H9 (cell line): Measurements from ENCODE around the gene NDUFB8. TPM values are rescaled to one million over a fixed set of nuclear protein-coding genes. Genes with fewer than 3 reads are reported as not detected.

ENCODE experiments used
- DNase-seq: peaks from one replicate; pipeline ENCODE4 v3.0.0-alpha.2; 2017
- H2AFZ ChIP-seq: one replicate; pipeline ENCODE4 v1.6.1; 2013; ENCODE audit warnings: mild to moderate bottlenecking, low read length, control low read depth, moderate library complexity
- H2AK5ac ChIP-seq: 2 replicates; pipeline ENCODE4 v1.6.1; 2013; ENCODE audit warnings: low read length, control low read depth, mixed read lengths; ENCODE audit not compliant: insufficient read length
- H2BK120ac ChIP-seq: one replicate; pipeline ENCODE4 v1.6.1; 2013; ENCODE audit warnings: low read depth, mild to moderate bottlenecking, low read length, control low read depth, inconsistent platforms; ENCODE audit not compliant: poor library complexity, severe bottlenecking
- H2BK12ac ChIP-seq: 2 replicates; pipeline ENCODE4 v1.6.1; 2013; ENCODE audit warnings: low read length, control low read depth, mixed read lengths, low read depth; ENCODE audit not compliant: insufficient read length
- H2BK15ac ChIP-seq: 2 replicates; pipeline ENCODE4 v1.6.1; 2013; ENCODE audit warnings: low read depth, low read length, control low read depth
- H2BK20ac ChIP-seq: one replicate; pipeline ENCODE4 v1.6.1; 2013; ENCODE audit warnings: low read depth, mild to moderate bottlenecking, low read length, control low read depth, inconsistent platforms; ENCODE audit not compliant: poor library complexity, severe bottlenecking
- H2BK5ac ChIP-seq: 2 replicates; pipeline ENCODE4 v1.6.1; 2013; ENCODE audit warnings: low read length, control low read depth, mixed read lengths; ENCODE audit not compliant: insufficient read length
- H3K14ac ChIP-seq: 2 replicates; pipeline ENCODE4 v1.6.1; 2013; ENCODE audit warnings: low read length, control low read depth; ENCODE audit not compliant: insufficient read depth
- H3K18ac ChIP-seq: 2 replicates; pipeline ENCODE4 v1.6.1; 2013; ENCODE audit warnings: low read depth, mild to moderate bottlenecking, mixed read lengths, low read length, control low read depth; ENCODE audit not compliant: insufficient read length
- H3K23ac ChIP-seq: 2 replicates; pipeline ENCODE4 v1.6.1; 2013; ENCODE audit warnings: low read length, control low read depth, mixed read lengths, low read depth; ENCODE audit not compliant: insufficient read length
- H3K23me2 ChIP-seq: 2 replicates; pipeline ENCODE4 v1.6.1; 2013; ENCODE audit warnings: low read depth, mild to moderate bottlenecking, mixed read lengths, low read length, control low read depth; ENCODE audit not compliant: insufficient read length, poor library complexity, severe bottlenecking
- H3K27ac ChIP-seq: 2 replicates; pipeline ENCODE4 v1.5.1; 2013; ENCODE audit warnings: low read length, control low read depth, mixed read lengths, low read depth; ENCODE audit not compliant: insufficient read length
- H3K27me3 ChIP-seq: 2 replicates; pipeline ENCODE4 v1.6.1; 2013; ENCODE audit warnings: low read length, control low read depth, inconsistent platforms; ENCODE audit not compliant: insufficient read depth
- H3K4ac ChIP-seq: 2 replicates; pipeline ENCODE4 v1.6.1; 2013; ENCODE audit warnings: low read depth, mild to moderate bottlenecking, control low read depth, inconsistent platforms, low read length, moderate library complexity
- H3K4me1 ChIP-seq: 2 replicates; pipeline ENCODE4 v1.6.1; 2013; ENCODE audit warnings: low read length, control low read depth, inconsistent platforms; ENCODE audit not compliant: insufficient read depth
- H3K4me2 ChIP-seq: 2 replicates; pipeline ENCODE4 v1.6.1; 2013; ENCODE audit warnings: low read length, control low read depth, mixed read lengths; ENCODE audit not compliant: insufficient read length, insufficient read depth
- H3K56ac ChIP-seq: 2 replicates; pipeline ENCODE4 v1.6.1; 2013; ENCODE audit warnings: low read depth, mild to moderate bottlenecking, mixed read lengths, low read length, control low read depth; ENCODE audit not compliant: insufficient read length
- H3K79me1 ChIP-seq: 2 replicates; pipeline ENCODE4 v1.6.1; 2013; ENCODE audit warnings: low read depth, mild to moderate bottlenecking, moderate library complexity, low read length, control low read depth, inconsistent platforms; ENCODE audit not compliant: insufficient read depth, poor library complexity, severe bottlenecking
- H3K79me2 ChIP-seq: 2 replicates; pipeline ENCODE4 v1.6.1; 2013; ENCODE audit warnings: low read length, control low read depth, inconsistent platforms; ENCODE audit not compliant: insufficient read depth
- H3K9ac ChIP-seq: 2 replicates; pipeline ENCODE4 v1.6.1; 2013; ENCODE audit warnings: low read length, control low read depth, mixed read lengths; ENCODE audit not compliant: insufficient read length; ENCODE audit errors: extremely low read depth
- H3K9me3 ChIP-seq: one replicate; pipeline ENCODE4 v1.6.1; 2013; ENCODE audit warnings: low read depth, low read length, inconsistent platforms; ENCODE audit not compliant: control insufficient read depth
- H3T11ph ChIP-seq: one replicate; pipeline ENCODE4 v1.6.1; 2013; ENCODE audit warnings: mild to moderate bottlenecking, low read length, control low read depth, inconsistent platforms
- H4K20me1 ChIP-seq: one replicate; pipeline ENCODE4 v1.6.1; 2013; ENCODE audit not compliant: control insufficient read depth, insufficient read length, insufficient read depth
- H4K5ac ChIP-seq: 2 replicates; pipeline ENCODE4 v1.6.1; 2013; ENCODE audit warnings: low read depth, mild to moderate bottlenecking, mixed read lengths, low read length, control low read depth; ENCODE audit not compliant: insufficient read length
- H4K8ac ChIP-seq: replicated peaks from 2 replicates; pipeline ENCODE4 v1.6.1; 2013; ENCODE audit warnings: low read length, control low read depth, mixed read lengths, low read depth; ENCODE audit not compliant: insufficient read length
- H4K91ac ChIP-seq: 2 replicates; pipeline ENCODE4 v1.6.1; 2013; ENCODE audit warnings: low read depth, mild to moderate bottlenecking, moderate library complexity, mixed read lengths, low read length, control low read depth; ENCODE audit not compliant: insufficient read length
- H3K27ac Mint-ChIP-seq, 3 experiments: 2 replicates in 2 of 3; 3 replicates in 1 of 3; pipeline ENCODE4 v1.8.0; 2020 to 2021; ENCODE audit warnings: mixed read lengths in 3 of 3, mild to moderate bottlenecking in 1 of 3, moderate library complexity in 1 of 3
- H3K27me3 Mint-ChIP-seq: 2 replicates; pipeline ENCODE4 v1.8.0; 2021; ENCODE audit warnings: low read depth, mild to moderate bottlenecking, moderate library complexity, mixed read lengths
- H3K36me3 Mint-ChIP-seq, 3 experiments: 2 replicates in 2 of 3; 3 replicates in 1 of 3; pipeline ENCODE4 v1.8.0; 2020 to 2021; ENCODE audit warnings: low read depth in 3 of 3, mixed read lengths in 3 of 3; ENCODE audit not compliant: insufficient read depth in 1 of 3
- H3K4me1 Mint-ChIP-seq, 2 experiments: 2 replicates each; pipeline ENCODE4 v1.8.0; 2020; ENCODE audit warnings: mixed read lengths in 2 of 2
- H3K4me3 Mint-ChIP-seq, 2 experiments: 2 replicates in 1 of 2; 3 replicates in 1 of 2; pipeline ENCODE4 v1.8.0; 2020 to 2021; ENCODE audit warnings: mild to moderate bottlenecking in 2 of 2, mixed read lengths in 2 of 2, moderate library complexity in 1 of 2
- H3K9me3 Mint-ChIP-seq, 2 experiments: 2 replicates in 1 of 2; 3 replicates in 1 of 2; pipeline ENCODE4 v1.8.0; 2020; ENCODE audit warnings: mild to moderate bottlenecking in 2 of 2, mixed read lengths in 2 of 2, moderate library complexity in 1 of 2
- CTCF ChIP-seq: fragments of 200-600 bp; sonication (generic); conservative IDR thresholded peaks from 3 replicates; pipeline ENCODE4 v1.8.0; 2021; ENCODE audit warnings: antibody characterized with exemption, mild to moderate bottlenecking
- WGBS: extraction: QIAGEN DNeasy Blood & Tissue Kit; methylation state at CpG from one replicate; pipeline ENCODE4 v1.1.7; 2013; ENCODE audit warnings: missing lambda C conversion rate, low lambda C conversion rate, mixed read lengths; ENCODE audit not compliant: insufficient read length; ENCODE audit errors: extremely low coverage; 5-methylcytosine and 5-hydroxymethylcytosine counted together
- total RNA-seq: library from RNA; stranded (reverse); gene quantifications from 2 replicates; pipeline ENCODE4 v1.2.1, GENCODE V29; 2021

NDUFB8 gene
- total RNA-seq, 1 experiment from 2014 or later: 205 TPM

- Histone ChIP-seq H4K91ac (no peak overlapping the region), H3K4me2 (no peak overlapping the region), H4K5ac (no peak overlapping the region), H4K20me1 (no peaks in the 10 kb centered on the region), H3K9me3 (no peaks in the 10 kb centered on the region), H2AK5ac (no peak overlapping the region), H3K18ac (no peak overlapping the region), H2AFZ (no peak overlapping the region), H3K4ac (no peak overlapping the region), H3K4me1 (no peaks in the 10 kb centered on the region), H3K23me2 (no peaks in the 10 kb centered on the region), H3K56ac (no peak overlapping the region), H4K8ac (no peak overlapping the region), H2BK15ac (no peak overlapping the region), H3K27me3 (no peaks in the 10 kb centered on the region), H2BK12ac (no peak overlapping the region), H3T11ph (no peak overlapping the region), H3K9ac (no peak overlapping the region), H3K14ac (no peak overlapping the region), H3K27ac (no peak overlapping the region), H3K79me2 (no peaks in the 10 kb centered on the region), H2BK20ac (no peak overlapping the region), H3K23ac (no peak overlapping the region), H3K79me1 (no peaks in the 10 kb centered on the region), H2BK120ac (no peak overlapping the region), H2BK5ac (no peak overlapping the region)
- no CpG with 5 or more reads among the region's 1 CpG for WGBS
- no peak for TF ChIP-seq CTCF
- Mint-ChIP-seq H3K36me3 (peaks cover 0 to 11% (median 0%) of the 10 kb centered on the region in 3 experiments; a peak in 2 of 7 replicates), H3K4me3 (no peak overlapping the region), H3K27me3 (peaks cover 75% of the 10 kb centered on the region), H3K9me3 (no peaks in the 10 kb centered on the region), H3K27ac (no peak overlapping the region), H3K4me1 (no peaks in the 10 kb centered on the region)
- DNase-seq: no peak
Measured at GRCh38 chr10:100502926-100503494, 26.7 kb downstream of the NDUFB8 start.
